NOMO-1 treated with dmso at 0.1 percent for 144 hours (cell line): ENCODE data around the gene NDUFB8.
"Not testable (repeated sequence)": the region's sequence is repeated elsewhere in the genome, so short reads cannot be mapped to it uniquely, and the experiment has no call there.

Experiments
- DNase-seq: peaks from one replicate; lab custom pipeline; 2025; ENCODE audit not compliant: unreplicated experiment; lab: John Stamatoyannopoulos, UW

The NDUFB8 gene

GRCh38 chr10:100529475-100530298 is at the start of gene NDUFB8:
Gene NDUFB8, minus strand, starts transcription at chr10:100529871. Its CDS starts 20 bp downstream, at chr10:100529851.
- DNase-seq = peak; percentile 70

- no peak for DNase-seq
Observed at GRCh38 chr10:100576282-100576635, 46.6 kb upstream of the NDUFB8 start.

GRCh38 chr10:100575585-100576281 is 46.1 kb upstream of the NDUFB8 start:
- no peak for DNase-seq

GRCh38 chr10:100575146-100575545 is 45.5 kb upstream of the NDUFB8 start:
- not testable (repeated sequence) for DNase-seq

- no peak for DNase-seq
Observed at GRCh38 chr10:100571084-100571856, 41.6 kb upstream of the NDUFB8 start.

GRCh38 chr10:100570506-100570905 is 40.8 kb upstream of the NDUFB8 start:
- no peak for DNase-seq

- DNase-seq = no peak
Observed at GRCh38 chr10:100569687-100570481, 40.2 kb upstream of the NDUFB8 start.

GRCh38 chr10:100568912-100569311 is 39.2 kb upstream of the NDUFB8 start:
- no peak for DNase-seq

GRCh38 chr10:100567826-100568225 is 38.2 kb upstream of the NDUFB8 start:
- no peak for DNase-seq

GRCh38 chr10:100567249-100567648 is 37.6 kb upstream of the NDUFB8 start:
- no peak for DNase-seq

GRCh38 chr10:100566561-100566960 is 36.9 kb upstream of the NDUFB8 start:
- DNase-seq = no peak

- no peak for DNase-seq
Observed at GRCh38 chr10:100565206-100565985, 35.7 kb upstream of the NDUFB8 start.

- peak; percentile 35 for DNase-seq
Observed at GRCh38 chr10:100562008-100562672, 32.5 kb upstream of the NDUFB8 start.

- DNase-seq = no peak
Observed at GRCh38 chr10:100561005-100561404, 31.3 kb upstream of the NDUFB8 start.

GRCh38 chr10:100560248-100560647 is 30.6 kb upstream of the NDUFB8 start:
- DNase-seq = no peak

- DNase-seq = no peak
Observed at GRCh38 chr10:100554902-100555301, 25.2 kb upstream of the NDUFB8 start.

- no peak for DNase-seq
Observed at GRCh38 chr10:100553929-100554328, 24.3 kb upstream of the NDUFB8 start.

- no peak for DNase-seq
Observed at GRCh38 chr10:100551738-100552137, 22.1 kb upstream of the NDUFB8 start.

- no peak for DNase-seq
Observed at GRCh38 chr10:100551196-100551595, 21.5 kb upstream of the NDUFB8 start.

- DNase-seq = no peak
Observed at GRCh38 chr10:100544950-100545349, 15.3 kb upstream of the NDUFB8 start.
